Ovary (tissue), 9 donors: ENCODE data around the gene KPNA2. TPM values are rescaled to one million over a fixed set of nuclear protein-coding genes. Genes with fewer than 3 reads are reported as not detected.

Experiments used
- DNase-seq, 5 donors: peaks; one replicate each; pipeline ENCODE4 v3.0.0-alpha.2; 2019 to 2020
- H3K27ac ChIP-seq, 2 donors: fragments of 200-600 bp; one replicate each; pipeline versions ENCODE4 v1.5.1 to v1.8.0; 2019 to 2022
- H3K27me3 ChIP-seq: fragments of 200-600 bp; one replicate; pipeline ENCODE4 v1.8.0; 2022
- H3K36me3 ChIP-seq: fragments of 200-600 bp; sonication (generic); one replicate; pipeline ENCODE4 v1.5.1; 2019
- H3K4me1 ChIP-seq: one replicate; pipeline ENCODE4 v1.8.1; 2013; ENCODE audit warnings: mild to moderate bottlenecking, moderate library complexity; ENCODE audit not compliant: insufficient read depth
- H3K4me3 ChIP-seq: fragments of 200-600 bp; sonication (generic); one replicate; pipeline ENCODE4 v1.5.1; 2017
- H3K9me3 ChIP-seq, 2 donors: fragments of 200-600 bp in 1 of 2; sonication (generic) in 1 of 2; one replicate each; pipeline versions ENCODE4 v1.5.1 to v1.8.1; 2013 to 2019; ENCODE audit warnings: mild to moderate bottlenecking in 1 of 2, moderate library complexity in 1 of 2
- EP300 ChIP-seq: sonication (generic); formaldehyde crosslinking; IDR thresholded peaks from one replicate; pipeline ENCODE4 v1.6.1; 2017; ENCODE audit warnings: antibody characterized with exemption
- POLR2A ChIP-seq: fragments of 450-650 bp; IDR thresholded peaks from one replicate; pipeline ENCODE4 v1.6.1; 2017; ENCODE audit warnings: antibody characterized with exemption, mild to moderate bottlenecking, moderate library complexity
- WGBS, 3 donors: extraction: QIAGEN DNeasy Blood & Tissue Kit in 1 of 3; methylation state at CpG; one replicate each; pipeline versions ENCODE4 v1.1.5 to v1.1.7; 2013 to 2017; 5-methylcytosine and 5-hydroxymethylcytosine counted together
- intact Hi-C, 4 donors: fragments of 100-400 bp; cut with DNase I; formaldehyde crosslinking; loops; one replicate each; pipeline versions ENCODE4 v1.11.0 to v1.15.1; 2022 to 2023
- polyA plus RNA-seq, 2 donors: library from polyadenylated mRNA; stranded (reverse); fragments of 200-250 nt in 1 of 2; fragments of 350-450 nt in 1 of 2; fragmentation: Illumina TruSeq in 1 of 2; extraction: RNeasy Lipid Tissue Mini Kit (QIAGEN cat#74804) in 1 of 2; gene quantifications; one replicate each; pipeline ENCODE4 v1.2.3, GENCODE V29; 2013 to 2014
- total RNA-seq, 7 donors: library from RNA; depleted of rRNA in 2 of 7; stranded (reverse); fragments of >200 nt in 2 of 7; fragmentation: NEBNext Ultra II Directional in 3 of 7; extraction: Animal tissue kit (Norgen Biotek cat#: 25700) in 3 of 7; gene quantifications; one replicate each; pipeline versions ENCODE4 v1.1.0 to v1.2.4, GENCODE V29; 2016 to 2023
- TF ChIP-seq, protein P1 (sequence below), 3 donors: fragments of 450-650 bp in 2 of 3; fragments of 200-600 bp in 1 of 3; IDR thresholded peaks; one replicate each; pipeline versions ENCODE4 v1.5.1 to v1.8.0; 2016 to 2022; ENCODE audit warnings: antibody characterized with exemption in 3 of 3, mild to moderate bottlenecking in 1 of 3
- donor health status: DM: no; HTN: no; CAD: no; lungs with moderate emphysema.
- donor health status: DM: no; HTN: no; CAD: no.
- donor health status: Bipolar disorder and iron deficiency.
- donor health status: DM: yes; HTN: yes; CAD: no.
- donor health status: DM: no; HTN: no; CAD: no.
- donor health status: DM: yes; HTN: yes; CAD: no.

The KPNA2 gene
- total and polyA plus RNA-seq, 9 donors = 4.3 to 24.3 (median 12.1) TPM

GRCh38 chr17:67998466-67998865 lies 37.1 kb upstream of the KPNA2 start:
- Histone ChIP-seq H3K9me3 (no peaks in the 10 kb centered on the region), H3K36me3 (no peaks in the 10 kb centered on the region), H3K4me3 (no peak overlapping the region), H3K27me3 (no peaks in the 10 kb centered on the region), H3K27ac (no peak overlapping the region), H3K4me1 (peaks cover 3% of the 10 kb centered on the region)
- TF ChIP-seq, protein P1, sequence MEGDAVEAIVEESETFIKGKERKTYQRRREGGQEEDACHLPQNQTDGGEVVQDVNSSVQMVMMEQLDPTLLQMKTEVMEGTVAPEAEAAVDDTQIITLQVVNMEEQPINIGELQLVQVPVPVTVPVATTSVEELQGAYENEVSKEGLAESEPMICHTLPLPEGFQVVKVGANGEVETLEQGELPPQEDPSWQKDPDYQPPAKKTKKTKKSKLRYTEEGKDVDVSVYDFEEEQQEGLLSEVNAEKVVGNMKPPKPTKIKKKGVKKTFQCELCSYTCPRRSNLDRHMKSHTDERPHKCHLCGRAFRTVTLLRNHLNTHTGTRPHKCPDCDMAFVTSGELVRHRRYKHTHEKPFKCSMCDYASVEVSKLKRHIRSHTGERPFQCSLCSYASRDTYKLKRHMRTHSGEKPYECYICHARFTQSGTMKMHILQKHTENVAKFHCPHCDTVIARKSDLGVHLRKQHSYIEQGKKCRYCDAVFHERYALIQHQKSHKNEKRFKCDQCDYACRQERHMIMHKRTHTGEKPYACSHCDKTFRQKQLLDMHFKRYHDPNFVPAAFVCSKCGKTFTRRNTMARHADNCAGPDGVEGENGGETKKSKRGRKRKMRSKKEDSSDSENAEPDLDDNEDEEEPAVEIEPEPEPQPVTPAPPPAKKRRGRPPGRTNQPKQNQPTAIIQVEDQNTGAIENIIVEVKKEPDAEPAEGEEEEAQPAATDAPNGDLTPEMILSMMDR (IDR thresholded peaks at IDR 0.05) = no peak
- TF ChIP-seq EP300 (no peak), POLR2A (no peak)
- DNase-seq = no peak
- intact Hi-C loops = no loop called here
- WGBS, 3 donors = 65 to 78% (median 66%) methylated on average over 2 of the region's 2 CpGs

DNA sequence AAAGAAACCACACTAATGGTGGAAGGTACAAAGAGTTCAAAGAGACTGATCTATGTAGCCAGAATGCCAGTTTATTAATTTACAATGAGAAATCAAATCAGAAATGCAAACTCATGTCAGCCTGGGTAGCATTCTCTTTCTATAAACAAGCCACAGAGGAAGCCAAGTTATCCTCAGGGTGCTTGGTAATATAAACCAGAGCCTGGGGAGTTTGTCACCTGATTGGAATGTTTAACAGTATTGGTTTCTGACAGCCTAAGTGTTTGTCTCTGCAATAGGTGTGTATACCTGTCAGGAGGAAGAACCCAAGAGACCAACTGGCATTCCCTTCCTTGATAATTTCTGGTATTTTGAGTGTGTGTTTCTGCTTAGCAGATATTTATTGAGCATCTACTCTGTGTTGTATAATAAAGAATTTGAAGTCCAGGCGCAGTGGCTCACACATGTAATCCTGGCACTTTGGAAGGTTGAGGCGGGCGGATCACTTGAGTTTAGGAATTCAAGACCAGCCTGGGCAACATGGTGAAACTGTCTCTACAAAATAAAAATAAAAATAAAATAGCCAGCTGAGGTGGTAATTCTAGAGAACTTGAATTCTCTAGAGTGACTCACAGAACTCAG lies 36.1 kb upstream of the KPNA2 start:
- no peak overlapping the region for H3K4me3 ChIP-seq
- peaks cover 3% of the 10 kb centered on the region for H3K4me1 ChIP-seq
- H3K27ac ChIP-seq = no peak overlapping the region
- no peaks in the 10 kb centered on the region for H3K9me3 ChIP-seq
- H3K36me3 ChIP-seq = no peaks in the 10 kb centered on the region
- no peaks in the 10 kb centered on the region for H3K27me3 ChIP-seq
- intact Hi-C loops = no loop called here
- WGBS, 3 donors = 94 to 97% (median 94%) methylated on average over 3 of the region's 3 CpGs
- no peak for DNase-seq
- TF ChIP-seq, protein P1 (IDR thresholded peaks at IDR 0.05) = no peak
- TF ChIP-seq EP300 = no peak
- TF ChIP-seq POLR2A = no peak

DNA sequence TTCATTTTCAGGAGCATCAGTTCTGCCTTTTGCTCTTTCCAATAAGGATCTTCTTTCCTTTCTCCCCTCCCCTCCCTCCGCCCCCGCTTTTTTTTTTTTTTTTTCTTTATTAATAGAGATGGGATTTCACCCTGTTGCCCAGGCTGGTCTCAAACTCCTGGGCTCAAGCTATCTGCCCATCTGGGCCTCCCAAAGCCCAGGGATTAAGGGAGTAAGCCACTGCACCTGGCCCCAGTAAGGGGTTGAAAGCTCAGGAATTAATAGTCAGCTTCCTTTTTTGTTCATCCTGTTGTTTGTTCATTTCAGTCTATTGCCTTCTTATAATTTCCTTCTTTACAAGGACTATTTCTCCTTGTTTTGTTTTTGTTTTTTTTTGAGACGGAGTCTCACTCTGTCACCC lies 31.3 kb upstream of the KPNA2 start:
- WGBS, 3 donors = 74 to 94% (median 89%) methylated on average over 3 of the region's 3 CpGs
- Histone ChIP-seq H3K27me3 (no peaks in the 10 kb centered on the region), H3K4me1 (no peaks in the 10 kb centered on the region), H3K9me3 (no peaks in the 10 kb centered on the region), H3K27ac (no peak overlapping the region), H3K4me3 (no peak overlapping the region), H3K36me3 (no peaks in the 10 kb centered on the region)
- TF ChIP-seq POLR2A (no peak), EP300 (no peak)
- TF ChIP-seq, protein P1 (IDR thresholded peaks at IDR 0.05) = no peak
- intact Hi-C loops = no loop called here
- DNase-seq = no peak

GRCh38 chr17:68006797-68007196 lies 28.7 kb upstream of the KPNA2 start:
- WGBS, 3 donors = 28 to 52% (median 43%) methylated on average over 6 of the region's 6 CpGs
- H3K27me3 ChIP-seq = no peaks in the 10 kb centered on the region
- H3K9me3 ChIP-seq = no peaks in the 10 kb centered on the region
- intact Hi-C loops = no loop called here
- no peaks in the 10 kb centered on the region for H3K4me1 ChIP-seq
- no peak for DNase-seq
- no peak overlapping the region for H3K4me3 ChIP-seq
- H3K36me3 ChIP-seq = no peaks in the 10 kb centered on the region
- TF ChIP-seq EP300 = no peak
- TF ChIP-seq, protein P1 (IDR thresholded peaks at IDR 0.05) = no peak
- TF ChIP-seq POLR2A = no peak
- H3K27ac ChIP-seq = no peak overlapping the region
